Mesenchymal stem cell (in vitro differentiated cells and primary cell): Measurements from ENCODE around the gene TUBB4B.

Experiments used
- DNase-seq: peaks from one replicate; pipeline ENCODE4 v3.0.0-alpha.2; 2013
- H2AFZ ChIP-seq: one replicate; pipeline ENCODE4 v1.6.1; 2013; ENCODE audit warnings: low read depth, mild to moderate bottlenecking, control low read depth, inconsistent platforms, low read length, moderate library complexity
- H2AK5ac ChIP-seq: 2 replicates; pipeline ENCODE4 v1.6.1; 2013; ENCODE audit warnings: low read length, moderate library complexity, mild to moderate bottlenecking, inconsistent platforms; ENCODE audit not compliant: severe bottlenecking
- H2BK120ac ChIP-seq: one replicate; pipeline ENCODE4 v1.6.1; 2013; ENCODE audit warnings: low read depth, mild to moderate bottlenecking, inconsistent platforms, low read length, moderate library complexity
- H2BK12ac ChIP-seq, 2 experiments: one replicate each; pipeline ENCODE4 v1.6.1; 2013; ENCODE audit warnings: inconsistent platforms in 2 of 2, low read length in 2 of 2, mild to moderate bottlenecking in 2 of 2, moderate library complexity in 2 of 2, control low read depth in 1 of 2
- H2BK15ac ChIP-seq: one replicate; pipeline ENCODE4 v1.6.1; 2013; ENCODE audit warnings: mild to moderate bottlenecking, low read depth, inconsistent platforms; ENCODE audit not compliant: poor library complexity, severe bottlenecking
- H2BK5ac ChIP-seq: 2 replicates; pipeline ENCODE4 v1.6.1; 2013; ENCODE audit warnings: low read depth, mild to moderate bottlenecking, low read length, control low read depth, inconsistent platforms; ENCODE audit not compliant: poor library complexity, severe bottlenecking
- H3K14ac ChIP-seq, 2 experiments: one replicate each; pipeline ENCODE4 v1.6.1; 2013; ENCODE audit warnings: inconsistent platforms in 2 of 2, low read length in 2 of 2, control low read depth in 1 of 2, mild to moderate bottlenecking in 1 of 2, moderate library complexity in 1 of 2
- H3K18ac ChIP-seq, 2 experiments: one replicate each; pipeline ENCODE4 v1.6.1; 2013; ENCODE audit warnings: inconsistent platforms in 2 of 2, low read length in 2 of 2, control low read depth in 1 of 2, low read depth in 1 of 2, mild to moderate bottlenecking in 1 of 2
- H3K23ac ChIP-seq, 2 experiments: one replicate each; pipeline ENCODE4 v1.6.1; 2013; ENCODE audit warnings: inconsistent platforms in 2 of 2, low read length in 2 of 2, mild to moderate bottlenecking in 2 of 2, moderate library complexity in 2 of 2, control low read depth in 1 of 2
- H3K27ac ChIP-seq: 2 replicates; pipeline ENCODE4 v1.5.1; 2013; ENCODE audit warnings: mild to moderate bottlenecking, moderate library complexity, low read length, control low read depth, inconsistent platforms; ENCODE audit not compliant: poor library complexity, severe bottlenecking
- H3K27me3 ChIP-seq, 2 experiments: 2 replicates each; pipeline versions ENCODE4 v1.6.1 to v1.7.0; 2013; ENCODE audit warnings: low read length in 2 of 2, mild to moderate bottlenecking in 2 of 2, moderate library complexity in 2 of 2, control low read depth in 1 of 2, inconsistent platforms in 1 of 2; ENCODE audit not compliant: control insufficient read depth in 1 of 2, insufficient read depth in 1 of 2
- H3K36me3 ChIP-seq, 2 experiments: 2 replicates each; pipeline versions ENCODE4 v1.6.1 to v1.7.0; 2013; ENCODE audit warnings: low read length in 2 of 2, control low read depth in 1 of 2, inconsistent platforms in 1 of 2, low read depth in 1 of 2, mild to moderate bottlenecking in 1 of 2; ENCODE audit not compliant: insufficient read depth in 2 of 2, control insufficient read depth in 1 of 2
- H3K4ac ChIP-seq, 2 experiments: one replicate each; pipeline ENCODE4 v1.6.1; 2013; ENCODE audit warnings: inconsistent platforms in 2 of 2, low read length in 2 of 2, mild to moderate bottlenecking in 2 of 2, moderate library complexity in 2 of 2, control low read depth in 1 of 2, low read depth in 1 of 2
- H3K4me1 ChIP-seq: 2 replicates; pipeline ENCODE4 v1.6.1; 2013; ENCODE audit warnings: low read depth, low read length, control low read depth; ENCODE audit not compliant: control insufficient read depth, insufficient read depth
- H3K4me2 ChIP-seq: 2 replicates; pipeline ENCODE4 v1.6.1; 2013; ENCODE audit warnings: low read length, mild to moderate bottlenecking, inconsistent platforms; ENCODE audit not compliant: poor library complexity, severe bottlenecking
- H3K4me3 ChIP-seq, 2 experiments: 2 replicates each; pipeline versions ENCODE4 v1.5.1 to v1.7.0; 2013; ENCODE audit warnings: low read length in 2 of 2, mild to moderate bottlenecking in 2 of 2, control low read depth in 1 of 2, low read depth in 1 of 2; ENCODE audit not compliant: insufficient read depth in 1 of 2
- H3K79me1 ChIP-seq: replicated peaks from 2 replicates; pipeline ENCODE4 v1.6.1; 2013; ENCODE audit warnings: mild to moderate bottlenecking, control low read depth, low read length, inconsistent platforms; ENCODE audit not compliant: poor library complexity, severe bottlenecking
- H3K9ac ChIP-seq: 2 replicates; pipeline ENCODE4 v1.7.0; 2013; ENCODE audit warnings: mild to moderate bottlenecking, low read length, moderate library complexity
- H3K9me3 ChIP-seq: 2 replicates; pipeline ENCODE4 v1.7.0; 2013; ENCODE audit warnings: mild to moderate bottlenecking, low read length; ENCODE audit not compliant: control insufficient read depth
- H4K8ac ChIP-seq: one replicate; pipeline ENCODE4 v1.6.1; 2013; ENCODE audit warnings: inconsistent platforms, mild to moderate bottlenecking, low read length, moderate library complexity
- H4K91ac ChIP-seq: one replicate; pipeline ENCODE4 v1.6.1; 2013; ENCODE audit warnings: mild to moderate bottlenecking, low read length, inconsistent platforms
- WGBS: methylation state at CpG from one replicate; pipeline ENCODE4 v1.1.7; 2013; ENCODE audit warnings: mixed read lengths; 5-methylcytosine and 5-hydroxymethylcytosine counted together

The TUBB4B gene

DNA sequence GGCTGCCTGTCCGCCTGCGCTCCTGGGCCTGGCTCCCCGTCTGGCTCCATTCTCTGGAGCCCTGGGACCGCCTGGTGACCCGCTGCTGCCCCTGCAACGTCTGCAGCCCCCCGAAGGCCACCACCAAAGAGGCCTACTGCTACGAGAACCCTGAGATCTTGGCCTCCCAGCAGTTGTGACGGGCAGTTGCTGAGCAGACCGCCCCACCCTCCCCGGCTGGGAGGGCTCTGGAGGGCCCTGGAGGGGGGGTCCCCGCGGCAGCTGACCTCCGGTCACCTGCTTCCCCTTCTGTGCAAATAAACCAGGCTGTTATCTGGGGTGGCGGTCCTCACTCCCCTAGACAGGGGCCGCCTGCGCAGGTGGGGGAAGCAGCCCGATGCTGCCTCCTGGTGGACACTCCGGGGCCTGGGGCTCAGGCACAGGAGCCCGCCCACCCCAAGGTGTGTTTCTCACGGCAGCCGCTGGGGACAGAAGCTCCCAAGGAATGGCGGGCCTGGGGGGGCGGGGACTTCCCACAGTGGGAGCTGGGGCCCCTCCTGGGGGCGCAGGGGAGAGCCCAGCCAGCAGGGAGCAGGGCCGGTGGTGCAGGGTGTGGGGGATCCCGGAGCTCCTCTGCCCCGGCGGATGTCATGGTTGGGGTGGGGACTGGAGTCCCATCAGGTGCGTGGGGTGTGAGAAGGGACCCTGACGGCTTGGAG is 4.7 kb upstream of the TUBB4B start:
- H3K27ac ChIP-seq, result no peak overlapping the region
- peaks cover 34% of the 10 kb centered on the region for H3K4me1 ChIP-seq
- H3K79me1 ChIP-seq, result peaks cover 21% of the 10 kb centered on the region
- H3K27me3 ChIP-seq, result peaks cover 0 to 38% of the 10 kb centered on the region in 2 experiments
- H3K18ac ChIP-seq, result peak overlapping the region in 1 of 2 experiments; percentile 89
- H3K14ac ChIP-seq, result no peak overlapping the region
- peak overlapping the region; percentile 74 for H4K91ac ChIP-seq
- no peak overlapping the region for H2BK120ac ChIP-seq
- no peak overlapping the region for H2AK5ac ChIP-seq
- no peak overlapping the region for H2BK15ac ChIP-seq
- peak overlapping the region; percentile 49 for H3K4me2 ChIP-seq
- whole genome bisulfite sequencing, result 23% methylated on average over 29 of the region's 31 CpGs
- DNase-seq, result peak; percentile 83
- no peak overlapping the region for H3K9ac ChIP-seq
- peaks cover 0 to 3% of the 10 kb centered on the region in 2 experiments for H3K36me3 ChIP-seq
- H3K4ac ChIP-seq, result peak overlapping the region in 1 of 2 experiments; percentile 42
- peak overlapping the region; percentile 57 for H2AFZ ChIP-seq
- H3K9me3 ChIP-seq, result no peaks in the 10 kb centered on the region
- peak overlapping the region; percentile 52 for H4K8ac ChIP-seq
- peak overlapping the region in 1 of 2 experiments; percentile 21 for H3K4me3 ChIP-seq
- no peak overlapping the region for H3K23ac ChIP-seq
- H2BK5ac ChIP-seq, result no peak overlapping the region
- peak overlapping the region in 1 of 2 experiments; percentile 85 for H2BK12ac ChIP-seq

DNA sequence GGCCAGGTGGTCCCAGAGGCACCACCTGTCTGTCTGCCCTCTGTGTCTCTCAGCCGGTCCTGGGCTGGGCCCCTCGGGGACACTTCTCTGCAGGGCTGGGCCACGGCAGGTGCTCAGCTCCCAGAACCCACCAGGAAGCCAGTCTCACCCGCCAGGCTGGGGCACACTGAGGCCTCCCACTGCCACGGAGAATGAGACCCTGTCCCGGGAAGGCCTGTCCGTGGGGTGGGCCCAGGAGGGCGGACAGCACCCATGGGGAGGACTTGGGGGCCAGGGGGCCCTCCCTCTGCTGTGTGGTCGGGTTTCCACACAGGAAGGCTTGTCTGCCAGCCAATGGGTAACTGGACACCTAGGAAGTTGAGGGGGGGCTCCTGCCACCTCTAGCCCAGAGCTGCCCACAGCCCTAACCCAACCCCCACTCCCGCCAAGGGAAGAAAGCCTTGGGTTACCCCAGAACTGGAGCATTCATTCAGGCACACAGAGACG is 4.1 kb upstream of the TUBB4B start:
- peak overlapping the region; percentile 57 for H2AFZ ChIP-seq
- 79% methylated on average over 11 of the region's 11 CpGs for WGBS
- H3K4me1 ChIP-seq, result peaks cover 34% of the 10 kb centered on the region
- no peak overlapping the region for H3K9ac ChIP-seq
- peak overlapping the region; percentile 5 for H2AK5ac ChIP-seq
- H2BK120ac ChIP-seq, result no peak overlapping the region
- H3K14ac ChIP-seq, result no peak overlapping the region
- peaks cover 0 to 32% of the 10 kb centered on the region in 2 experiments for H3K27me3 ChIP-seq
- no peak overlapping the region for H3K4me3 ChIP-seq
- H3K23ac ChIP-seq, result no peak overlapping the region
- H4K8ac ChIP-seq, result peak overlapping the region; percentile 52
- H2BK15ac ChIP-seq, result no peak overlapping the region
- H3K9me3 ChIP-seq, result no peaks in the 10 kb centered on the region
- H2BK12ac ChIP-seq, result peak overlapping the region in 1 of 2 experiments; percentile 85
- H2BK5ac ChIP-seq, result no peak overlapping the region
- peak overlapping the region; percentile 49 for H3K4me2 ChIP-seq
- H3K27ac ChIP-seq, result no peak overlapping the region
- peaks cover 3 to 7% of the 10 kb centered on the region in 2 experiments for H3K36me3 ChIP-seq
- H3K4ac ChIP-seq, result peak overlapping the region in 1 of 2 experiments; percentile 42
- H4K91ac ChIP-seq, result peak overlapping the region; percentile 74
- H3K18ac ChIP-seq, result peak overlapping the region in 1 of 2 experiments; percentile 89
- no peak for DNase-seq
- peaks cover 21% of the 10 kb centered on the region for H3K79me1 ChIP-seq

DNA sequence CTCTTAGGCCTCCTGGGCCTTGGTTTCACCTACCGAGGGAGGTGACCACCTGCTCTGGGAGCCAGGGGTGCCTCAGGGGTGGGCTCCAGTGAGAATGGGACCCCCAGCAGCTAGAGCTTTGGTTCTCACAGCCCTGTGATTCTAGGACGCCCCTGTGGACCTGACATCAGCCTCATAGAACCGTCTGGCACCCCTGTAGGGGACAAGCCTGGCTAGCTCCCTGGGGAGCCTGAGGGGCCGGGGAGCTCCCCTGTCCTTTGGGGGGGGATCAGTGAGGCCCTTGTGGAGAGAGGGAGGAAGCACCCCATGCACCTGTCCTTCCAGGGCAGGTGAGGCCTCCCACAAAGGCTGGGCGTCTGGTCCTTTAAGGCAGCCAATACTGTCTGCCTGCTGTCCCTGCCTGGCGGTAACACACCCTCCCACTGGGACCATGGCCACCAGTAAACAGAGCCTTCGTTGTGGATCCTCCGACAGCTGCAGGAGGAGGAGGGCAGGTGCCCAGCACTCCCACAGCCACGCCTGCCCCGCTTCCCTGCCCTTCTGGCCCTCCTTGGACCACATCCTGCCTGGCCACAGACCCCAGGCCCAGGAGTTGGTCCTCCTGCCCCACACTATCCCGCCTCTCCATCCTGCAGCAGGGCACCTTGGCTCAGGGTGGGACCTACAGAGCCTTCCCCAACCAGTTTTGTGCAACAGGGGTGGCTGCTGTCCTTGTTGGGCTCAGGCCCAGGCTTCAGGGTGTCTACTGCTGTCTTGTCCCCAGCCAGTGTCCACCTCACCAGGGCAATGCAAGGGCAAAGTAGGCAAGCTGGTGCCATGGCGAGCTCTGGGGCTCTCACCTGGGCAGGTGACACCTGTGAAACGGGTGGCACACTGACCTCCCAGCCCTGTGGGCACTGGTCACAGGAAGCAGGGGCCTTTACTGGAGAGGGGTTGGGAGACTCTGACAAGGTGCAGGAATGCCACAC is 3.0 kb upstream of the TUBB4B start:
- Histone ChIP-seq H3K4me1 (peaks cover 43% of the 10 kb centered on the region), H2BK5ac (no peak overlapping the region), H2BK120ac (no peak overlapping the region), H3K27ac (no peak overlapping the region), H4K8ac (no peak overlapping the region), H3K4me3 (peak overlapping the region in 1 of 2 experiments; percentile 54), H3K4me2 (no peak overlapping the region), H3K79me1 (peaks cover 21% of the 10 kb centered on the region), H2BK15ac (peak overlapping the region; percentile 6), H3K36me3 (peaks cover 14 to 17% of the 10 kb centered on the region in 2 experiments), H3K4ac (no peak overlapping the region), H3K9me3 (no peaks in the 10 kb centered on the region), H3K9ac (peak overlapping the region; percentile 32), H2AK5ac (peak overlapping the region; percentile 17), H3K23ac (peak overlapping the region in 1 of 2 experiments; percentile 23), H3K18ac (no peak overlapping the region), H3K14ac (peak overlapping the region in 1 of 2 experiments; percentile 9), H2AFZ (no peak overlapping the region), H4K91ac (peak overlapping the region; percentile 70), H2BK12ac (peak overlapping the region in 1 of 2 experiments; percentile 84), H3K27me3 (peaks cover 0 to 23% of the 10 kb centered on the region in 2 experiments)
- 85% methylated on average over 13 of the region's 13 CpGs for WGBS
- DNase-seq, result no peak
